Measurements from ENCODE around the gene PRLH.

DNA sequence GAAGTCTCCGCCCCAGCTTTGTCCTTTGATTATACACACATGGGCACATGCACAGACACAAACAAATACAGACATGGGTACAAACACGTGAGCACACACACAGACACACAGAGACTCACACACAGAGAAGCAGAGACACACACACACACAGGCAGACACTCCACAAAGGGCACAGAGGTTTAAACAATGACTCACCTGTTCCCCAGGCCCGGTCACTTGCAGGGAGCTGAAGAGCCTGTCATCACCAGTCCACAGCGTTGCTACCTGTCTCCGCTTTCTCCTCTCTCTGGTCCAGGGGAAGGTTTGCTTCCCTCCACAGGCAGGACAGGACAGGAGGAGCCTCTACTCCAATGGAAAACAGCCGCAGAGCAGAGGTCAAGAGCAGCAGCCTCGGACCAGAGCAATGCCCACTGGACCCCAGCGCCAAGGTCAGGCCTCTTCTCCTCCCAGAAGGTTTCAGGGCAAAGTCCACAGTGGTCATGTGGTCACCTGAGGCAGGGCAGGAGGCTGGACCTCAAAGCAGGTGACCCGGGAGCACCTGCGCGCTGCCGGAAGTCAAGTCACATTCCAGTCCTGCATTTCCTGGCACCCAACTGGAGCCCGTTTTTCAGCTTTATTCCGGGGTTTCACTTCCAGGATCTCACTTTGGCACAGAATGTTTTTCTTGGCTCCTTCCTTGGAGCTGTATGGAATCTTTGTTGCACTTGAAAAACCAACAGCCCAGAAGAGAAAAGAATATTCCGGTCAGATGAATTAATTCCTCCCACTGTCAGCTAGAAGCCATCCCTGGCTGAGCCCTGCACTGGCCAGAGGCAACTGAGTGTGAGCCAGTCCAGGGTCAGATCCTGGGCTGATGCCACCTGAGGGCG lies 24.1 kb downstream of the PRLH start, which contains the start of gene RAB17:
- TF ChIP-seq CTCF (IDR thresholded peaks at IDR 0.05) (no peak), POLR2A (IDR thresholded peaks at IDR 0.05) (no peak)
